22Rv1 (cell line): ENCODE measurements around the gene TSPYL6.
"Not testable (repeated sequence)": the region's sequence is repeated elsewhere in the genome, so short reads cannot be mapped to it uniquely, and the experiment has no call there.

Experiments used
- H3K27ac ChIP-seq: fragments of 450-650 bp; 2 replicates; pipeline ENCODE4 v1.5.1; 2017
- ZFX ChIP-seq: fragments of 450-650 bp; IDR thresholded peaks from 2 replicates; pipeline ENCODE4 v1.6.1; 2017; ENCODE audit warnings: antibody characterized with exemption, borderline replicate concordance
- TF ChIP-seq, protein P1 (sequence below): fragments of 450-650 bp; IDR thresholded peaks from 2 replicates; pipeline ENCODE4 v1.5.1; 2017; ENCODE audit warnings: mild to moderate bottlenecking

The TSPYL6 gene

DNA sequence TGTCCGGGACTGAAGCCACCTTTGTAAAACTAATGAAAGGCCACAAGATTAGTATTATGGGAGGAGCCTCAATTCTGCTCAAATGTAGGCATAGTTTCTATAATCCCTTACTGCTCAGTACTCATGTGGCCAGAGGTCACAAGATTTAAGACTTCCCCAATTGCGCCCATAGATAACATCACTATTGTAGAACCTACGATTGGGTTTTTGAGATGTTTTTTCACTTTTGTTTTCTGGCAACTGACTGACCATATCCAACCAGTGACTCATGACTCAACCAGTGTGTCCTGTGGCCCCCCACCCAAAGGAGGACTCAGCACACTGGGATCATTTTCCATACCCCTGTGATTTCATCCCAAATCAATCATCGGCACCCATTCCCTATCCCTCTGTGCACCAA is 15.2 kb upstream of the TSPYL6 start:
- TF ChIP-seq, protein P1, sequence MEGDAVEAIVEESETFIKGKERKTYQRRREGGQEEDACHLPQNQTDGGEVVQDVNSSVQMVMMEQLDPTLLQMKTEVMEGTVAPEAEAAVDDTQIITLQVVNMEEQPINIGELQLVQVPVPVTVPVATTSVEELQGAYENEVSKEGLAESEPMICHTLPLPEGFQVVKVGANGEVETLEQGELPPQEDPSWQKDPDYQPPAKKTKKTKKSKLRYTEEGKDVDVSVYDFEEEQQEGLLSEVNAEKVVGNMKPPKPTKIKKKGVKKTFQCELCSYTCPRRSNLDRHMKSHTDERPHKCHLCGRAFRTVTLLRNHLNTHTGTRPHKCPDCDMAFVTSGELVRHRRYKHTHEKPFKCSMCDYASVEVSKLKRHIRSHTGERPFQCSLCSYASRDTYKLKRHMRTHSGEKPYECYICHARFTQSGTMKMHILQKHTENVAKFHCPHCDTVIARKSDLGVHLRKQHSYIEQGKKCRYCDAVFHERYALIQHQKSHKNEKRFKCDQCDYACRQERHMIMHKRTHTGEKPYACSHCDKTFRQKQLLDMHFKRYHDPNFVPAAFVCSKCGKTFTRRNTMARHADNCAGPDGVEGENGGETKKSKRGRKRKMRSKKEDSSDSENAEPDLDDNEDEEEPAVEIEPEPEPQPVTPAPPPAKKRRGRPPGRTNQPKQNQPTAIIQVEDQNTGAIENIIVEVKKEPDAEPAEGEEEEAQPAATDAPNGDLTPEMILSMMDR: no peak
- TF ChIP-seq ZFX: no peak
- H3K27ac ChIP-seq: no peak overlapping the region

DNA sequence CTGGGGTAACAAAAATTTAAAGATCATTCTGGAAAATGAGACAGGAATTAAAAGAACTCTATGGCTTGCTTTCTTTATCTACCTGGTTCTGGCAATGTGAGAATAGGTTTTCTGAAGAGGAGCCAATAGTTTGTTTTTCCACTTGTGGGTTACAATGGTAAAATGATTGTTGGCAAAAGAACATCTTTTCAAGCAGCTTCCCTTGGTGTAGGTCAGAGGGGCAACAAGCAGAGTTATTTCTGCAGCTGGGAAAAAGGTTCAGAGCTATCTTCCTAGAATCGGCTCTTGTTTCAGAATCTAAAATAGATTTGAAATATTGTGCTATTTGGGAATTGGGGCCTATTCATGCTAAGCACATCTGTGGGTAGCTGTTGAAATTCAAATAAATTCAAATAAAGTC is 11.5 kb upstream of the TSPYL6 start:
- TF ChIP-seq ZFX: no peak
- H3K27ac ChIP-seq: no peak overlapping the region

DNA sequence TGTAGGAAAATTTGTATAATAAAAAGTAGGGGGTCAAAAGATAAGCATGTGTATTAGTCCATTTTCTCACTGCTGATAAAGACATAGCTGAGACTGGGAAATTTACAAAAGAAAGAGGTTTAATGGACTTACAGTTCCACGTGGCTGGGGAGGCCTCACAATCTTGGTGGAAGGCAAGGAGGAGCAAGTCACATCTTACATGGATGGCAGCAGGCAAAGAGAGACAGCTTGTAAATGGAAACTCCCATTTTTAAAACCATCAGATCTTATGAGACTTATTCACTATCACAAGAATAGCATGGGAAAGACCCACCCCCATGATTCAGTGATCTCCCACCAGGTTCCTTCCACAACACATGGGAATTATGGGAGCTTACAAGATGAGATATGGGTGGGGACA is 9.1 kb upstream of the TSPYL6 start:
- H3K27ac ChIP-seq: not testable (repeated sequence)

DNA sequence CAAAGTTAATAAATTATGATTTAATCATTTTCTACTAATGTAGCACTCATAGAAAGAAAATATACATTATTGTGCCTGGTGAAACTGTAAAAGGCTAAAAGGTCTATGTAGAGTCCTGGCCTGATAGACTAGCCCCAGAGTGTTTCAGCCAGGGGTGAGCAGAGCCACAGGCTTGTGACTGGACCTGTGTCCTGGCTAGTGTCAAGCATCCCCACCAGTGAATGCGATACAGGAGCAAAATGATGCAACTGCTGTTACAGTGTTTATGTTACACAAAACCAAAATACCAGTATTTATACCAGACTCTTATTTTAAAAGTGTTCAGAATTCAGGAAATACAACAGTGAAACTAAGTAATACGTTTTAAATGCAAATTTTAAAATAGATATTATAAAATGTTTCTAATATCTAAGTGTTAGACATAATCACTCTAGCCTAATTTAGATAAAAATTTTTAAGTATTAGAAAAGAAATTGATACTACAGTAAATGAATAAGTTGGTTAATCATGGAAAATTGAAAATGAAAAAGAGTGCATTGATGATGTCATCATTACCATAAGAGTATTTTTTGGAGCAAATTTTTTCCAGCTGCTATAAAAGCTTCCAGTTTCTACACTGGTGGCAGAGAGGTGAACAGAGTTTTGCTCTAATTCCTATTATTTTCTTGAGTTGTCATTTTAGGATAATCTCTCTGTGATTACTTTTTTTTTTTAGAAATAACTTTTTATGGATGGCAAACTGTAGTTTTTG is 6.2 kb upstream of the TSPYL6 start:
- TF ChIP-seq, protein P1: no peak
- no peak for TF ChIP-seq ZFX
- no peak overlapping the region for H3K27ac ChIP-seq

DNA sequence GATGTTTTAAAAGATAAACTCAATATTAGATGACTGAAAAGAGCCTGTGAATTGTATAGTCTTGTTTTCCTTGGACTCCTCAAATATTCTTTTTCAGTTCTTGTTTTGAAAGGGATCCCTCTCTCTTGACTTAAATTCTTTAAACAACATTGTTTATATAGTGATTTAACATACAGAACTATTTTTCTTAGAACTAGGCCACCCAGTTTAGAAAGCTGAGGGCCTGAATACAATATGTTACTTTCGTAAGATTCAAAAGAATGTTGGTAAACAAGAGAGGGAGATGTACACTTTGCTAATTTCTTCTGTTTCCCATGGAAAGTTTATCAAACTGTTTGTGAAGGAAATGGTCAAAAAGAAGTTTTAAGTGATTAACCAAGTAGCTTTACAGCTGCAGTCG is 5.5 kb upstream of the TSPYL6 start:
- H3K27ac ChIP-seq: no peak overlapping the region
- TF ChIP-seq, protein P1: no peak
- no peak for TF ChIP-seq ZFX

DNA sequence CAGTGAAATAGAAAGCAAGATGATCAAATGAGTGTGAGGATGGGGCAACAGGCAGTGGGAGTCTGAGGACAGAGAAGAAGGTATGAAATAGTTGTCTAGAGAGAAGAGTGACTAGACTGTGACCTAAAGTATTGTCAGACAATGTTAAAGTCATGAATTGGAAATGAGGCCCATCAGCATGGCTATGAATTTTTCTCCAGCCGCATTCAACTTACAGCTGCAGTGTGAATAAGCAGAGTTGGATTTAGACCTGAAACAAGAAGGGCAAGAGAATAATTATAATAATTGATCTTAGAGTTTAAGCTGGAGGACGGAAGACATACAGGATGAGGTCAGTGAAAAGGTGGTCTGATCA is 4.2 kb upstream of the TSPYL6 start:
- no peak overlapping the region for H3K27ac ChIP-seq
- no peak for TF ChIP-seq ZFX
- TF ChIP-seq, protein P1: no peak

DNA sequence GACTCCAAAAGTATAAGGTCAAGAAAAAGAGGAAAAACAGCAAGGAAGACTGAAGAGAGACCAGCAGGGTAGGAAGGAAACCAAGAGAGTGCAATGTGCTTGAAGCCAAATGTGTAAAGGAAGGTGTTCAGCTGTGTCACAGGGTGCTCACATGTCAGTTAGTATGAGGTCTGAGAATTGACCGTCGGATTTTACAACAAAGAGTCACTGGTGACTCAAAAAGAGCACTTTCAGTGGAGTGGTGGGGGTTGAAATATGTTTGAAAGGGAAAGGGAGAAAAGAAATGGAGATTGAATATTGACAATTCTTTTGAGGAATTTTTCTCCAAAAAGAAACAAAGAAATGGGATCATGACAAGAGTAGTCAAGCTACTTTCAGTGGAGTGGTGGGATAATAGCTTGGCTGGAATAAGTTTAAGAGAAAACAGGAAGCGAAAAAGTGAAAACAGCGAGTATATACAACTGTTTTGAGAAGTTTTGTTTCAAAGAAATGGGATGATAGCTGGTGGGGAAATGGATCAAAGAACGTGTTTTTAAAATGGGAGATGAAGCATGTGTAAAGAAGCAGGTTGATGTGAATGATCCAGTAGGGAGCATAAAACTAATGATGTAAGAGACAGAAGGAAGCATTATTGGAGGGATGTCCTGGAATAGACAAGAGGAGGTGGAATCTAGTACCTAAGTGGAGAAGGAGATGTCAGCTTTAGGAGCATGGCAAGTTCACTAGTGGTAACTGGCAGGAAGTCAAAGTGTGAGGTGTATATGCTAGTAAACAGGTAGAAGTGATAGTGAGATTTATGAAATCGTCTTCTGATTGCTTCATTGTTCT is 3.6 kb upstream of the TSPYL6 start:
- TF ChIP-seq ZFX: no peak
- TF ChIP-seq, protein P1: no peak

DNA sequence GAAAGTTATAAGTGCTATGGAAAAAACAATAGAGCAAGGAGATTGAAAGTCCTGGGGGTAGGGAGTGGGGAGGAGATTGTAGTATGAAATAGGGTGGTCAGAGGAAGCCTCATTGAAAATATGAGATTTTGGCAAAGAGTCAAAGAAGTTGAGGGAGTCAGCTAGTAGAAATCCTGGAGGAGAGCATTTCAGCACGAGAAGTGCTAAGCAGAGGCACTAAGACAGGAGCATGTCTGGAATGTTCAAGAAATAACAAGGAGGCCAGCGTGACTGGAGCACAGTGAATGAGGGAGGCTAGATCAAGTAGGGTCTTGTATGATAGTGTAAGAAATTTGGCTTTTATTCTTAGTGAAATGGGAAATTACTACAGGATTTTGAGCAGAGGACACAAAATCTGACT is 2.1 kb upstream of the TSPYL6 start:
- TF ChIP-seq, protein P1: no peak
- no peak for TF ChIP-seq ZFX
- H3K27ac ChIP-seq: no peak overlapping the region

More for the DNA sequence above, 3.6 kb upstream of the TSPYL6 start:
- H3K27ac ChIP-seq: no peak overlapping the region
